HEK293 (cell line): ENCODE results near the gene OR1D5.

ENCODE experiments used
- CTCF ChIP-seq: fragments of 450-650 bp; formaldehyde crosslinking; IDR thresholded peaks from 2 replicates; pipeline ENCODE4 v1.5.1; 2016; ENCODE audit warnings: missing biosample characterization, missing genetic modification characterization
- EGR2 ChIP-seq: fragments of 450-650 bp; formaldehyde crosslinking; IDR thresholded peaks from 2 replicates; pipeline ENCODE4 v1.5.1; 2016; ENCODE audit warnings: low read depth, missing biosample characterization, missing genetic modification characterization
- GLIS2 ChIP-seq: fragments of 450-650 bp; formaldehyde crosslinking; IDR thresholded peaks from 2 replicates; pipeline ENCODE4 v1.5.1; 2016; ENCODE audit warnings: missing biosample characterization, missing genetic modification characterization
- HOXC10 ChIP-seq: sonication (generic); formaldehyde crosslinking; IDR thresholded peaks from 2 replicates; pipeline ENCODE4 v1.8.1; 2023; ENCODE audit warnings: mild to moderate bottlenecking, missing genetic modification reagents
- INSM2 ChIP-seq: fragments of 450-650 bp; formaldehyde crosslinking; IDR thresholded peaks from 2 replicates; pipeline ENCODE4 v1.5.1; 2016; ENCODE audit warnings: missing biosample characterization, missing genetic modification characterization
- KLF17 ChIP-seq: fragments of 450-650 bp; formaldehyde crosslinking; IDR thresholded peaks from 2 replicates; pipeline ENCODE4 v1.5.1; 2016; ENCODE audit warnings: missing biosample characterization, missing genetic modification characterization
- PRDM10 ChIP-seq: fragments of 450-650 bp; formaldehyde crosslinking; IDR thresholded peaks from 2 replicates; pipeline ENCODE4 v1.5.1; 2016; ENCODE audit warnings: missing biosample characterization, missing genetic modification characterization
- RBAK ChIP-seq: fragments of 450-650 bp; formaldehyde crosslinking; IDR thresholded peaks from 2 replicates; pipeline ENCODE4 v1.5.1; 2016; ENCODE audit warnings: missing biosample characterization, missing genetic modification characterization
- SCRT1 ChIP-seq: fragments of 450-650 bp; formaldehyde crosslinking; IDR thresholded peaks from 2 replicates; pipeline ENCODE4 v1.5.1; 2016; ENCODE audit warnings: missing biosample characterization, missing genetic modification characterization, borderline replicate concordance
- TCF7L2 ChIP-seq: IDR thresholded peaks from 2 replicates; pipeline ENCODE4 v1.6.1; 2011; ENCODE audit warnings: low read depth, mild to moderate bottlenecking, inconsistent platforms, low read length, moderate library complexity, borderline replicate concordance
- YY1 ChIP-seq: fragments of 450-650 bp; formaldehyde crosslinking; IDR thresholded peaks from 2 replicates; pipeline ENCODE4 v1.5.1; 2018; ENCODE audit warnings: missing biosample characterization, missing genetic modification characterization
- YY2 ChIP-seq: fragments of 450-650 bp; formaldehyde crosslinking; IDR thresholded peaks from 2 replicates; pipeline ENCODE4 v1.5.1; 2016; ENCODE audit warnings: missing biosample characterization, missing genetic modification characterization
- ZBTB48 ChIP-seq: fragments of 450-650 bp; formaldehyde crosslinking; IDR thresholded peaks from 2 replicates; pipeline ENCODE4 v1.5.1; 2016; ENCODE audit warnings: missing biosample characterization, missing genetic modification characterization
- ZBTB8A ChIP-seq: fragments of 450-650 bp; formaldehyde crosslinking; IDR thresholded peaks from 2 replicates; pipeline ENCODE4 v1.5.1; 2016; ENCODE audit warnings: missing biosample characterization, missing genetic modification characterization
- ZFHX2 ChIP-seq: fragments of 450-650 bp; formaldehyde crosslinking; conservative IDR thresholded peaks from 2 replicates; pipeline ENCODE4 v1.5.1; 2016; ENCODE audit warnings: missing biosample characterization, missing genetic modification characterization
- ZNF169 ChIP-seq: fragments of 450-650 bp; formaldehyde crosslinking; IDR thresholded peaks from 2 replicates; pipeline ENCODE4 v1.5.1; 2016; ENCODE audit warnings: missing biosample characterization, missing genetic modification characterization
- ZNF2 ChIP-seq: fragments of 450-650 bp; formaldehyde crosslinking; IDR thresholded peaks from 2 replicates; pipeline ENCODE4 v1.5.1; 2016; ENCODE audit warnings: missing biosample characterization, missing genetic modification characterization
- ZNF324 ChIP-seq: fragments of 450-650 bp; formaldehyde crosslinking; IDR thresholded peaks from 2 replicates; pipeline ENCODE4 v1.5.1; 2016; ENCODE audit warnings: missing biosample characterization, missing genetic modification characterization
- ZNF335 ChIP-seq: fragments of 450-650 bp; formaldehyde crosslinking; conservative IDR thresholded peaks from 2 replicates; pipeline ENCODE4 v1.5.1; 2016; ENCODE audit warnings: missing biosample characterization, missing genetic modification characterization
- ZNF623 ChIP-seq: fragments of 450-650 bp; formaldehyde crosslinking; IDR thresholded peaks from 2 replicates; pipeline ENCODE4 v1.5.1; 2016; ENCODE audit warnings: missing biosample characterization, missing genetic modification characterization
- ZNF645 ChIP-seq: fragments of 450-650 bp; formaldehyde crosslinking; IDR thresholded peaks from 2 replicates; pipeline ENCODE4; 2016; ENCODE audit warnings: missing biosample characterization, missing genetic modification characterization
- ZNF654 ChIP-seq: fragments of 450-650 bp; formaldehyde crosslinking; IDR thresholded peaks from 2 replicates; pipeline ENCODE4 v1.5.1; 2016; ENCODE audit warnings: low read depth, missing biosample characterization, missing genetic modification characterization
- ZNF704 ChIP-seq: fragments of 450-650 bp; formaldehyde crosslinking; IDR thresholded peaks from 2 replicates; pipeline ENCODE4 v1.5.1; 2016; ENCODE audit warnings: missing biosample characterization, missing genetic modification characterization
- ZNF747 ChIP-seq: fragments of 450-650 bp; formaldehyde crosslinking; IDR thresholded peaks from 2 replicates; pipeline ENCODE4 v1.5.1; 2016; ENCODE audit warnings: missing biosample characterization, missing genetic modification characterization
- ZNF76 ChIP-seq: fragments of 450-650 bp; formaldehyde crosslinking; IDR thresholded peaks from 2 replicates; pipeline ENCODE4; 2016; ENCODE audit warnings: low read depth, missing biosample characterization, missing genetic modification characterization, borderline replicate concordance
- ZSCAN23 ChIP-seq: fragments of 450-650 bp; formaldehyde crosslinking; IDR thresholded peaks from 2 replicates; pipeline ENCODE4 v1.5.1; 2016; ENCODE audit warnings: missing biosample characterization, missing genetic modification characterization
- ZSCAN30 ChIP-seq: fragments of 450-650 bp; IDR thresholded peaks from 2 replicates; pipeline ENCODE4 v1.5.1; 2018; ENCODE audit warnings: missing biosample characterization, mild to moderate bottlenecking, missing genetic modification characterization, moderate library complexity
- ZSCAN4 ChIP-seq: fragments of 450-650 bp; formaldehyde crosslinking; IDR thresholded peaks from 2 replicates; pipeline ENCODE4 v1.5.1; 2017; ENCODE audit warnings: missing biosample characterization, missing genetic modification characterization

OR1D5 gene

GRCh38 chr17:3048727-3049471, 14.5 kb downstream of the OR1D5 start (continued):
- no peak for TF ChIP-seq TCF7L2
- no peak for TF ChIP-seq RBAK (tag by site-specific recombination)
- TF ChIP-seq ZNF623 = no peak
- peak; percentile 97 for TF ChIP-seq CTCF
- TF ChIP-seq ZNF2 (tag by site-specific recombination) = peak; percentile 60; the same call in 1 of the 2 replicates
- TF ChIP-seq EGR2 (tag by site-specific recombination) = peak; percentile 31; the same call in 1 of the 2 replicates
- peak; percentile 38; the same call in 1 of the 2 replicates for TF ChIP-seq ZSCAN30 (tag by site-specific recombination)
- peak; percentile 66 for TF ChIP-seq ZBTB48
- 0 out of 2 replicates have a peak, but pooled peaks have one; percentile 41 for TF ChIP-seq ZNF704 (tag by site-specific recombination)
- no peak for TF ChIP-seq ZSCAN23 (tag by site-specific recombination)
- TF ChIP-seq ZNF335 (tag by site-specific recombination) = 0 out of 2 replicates have a peak, but pooled peaks have one; percentile 65
- TF ChIP-seq ZBTB8A (tag by site-specific recombination) = no peak; the same call in 1 of the 2 replicates
- TF ChIP-seq HOXC10 (CRISPR knock-in tag) = no peak
- peak; percentile 58 for TF ChIP-seq ZFHX2
- TF ChIP-seq PRDM10 (tag by site-specific recombination) = peak; percentile 71
- peak; percentile 71 for TF ChIP-seq GLIS2 (tag by site-specific recombination)
- TF ChIP-seq ZNF76 (tag by site-specific recombination) = peak; percentile 38; the same call in 1 of the 2 replicates
- TF ChIP-seq ZNF169 = no peak
- TF ChIP-seq SCRT1 = peak; percentile 99
- 0 out of 2 replicates have a peak, but pooled peaks have one; percentile 19 for TF ChIP-seq KLF17 (tag by site-specific recombination)
- TF ChIP-seq ZNF654 = peak; percentile 98
- TF ChIP-seq YY2 (tag by site-specific recombination) = peak; percentile 61; the same call in 1 of the 2 replicates
- peak; percentile 37; the same call in 1 of the 2 replicates for TF ChIP-seq INSM2 (tag by site-specific recombination)
- TF ChIP-seq YY1 (tag by site-specific recombination) = peak; percentile 45; the same call in 1 of the 2 replicates
- TF ChIP-seq ZNF747 (tag by site-specific recombination) = no peak
- no peak for TF ChIP-seq ZSCAN4 (tag by site-specific recombination)
- TF ChIP-seq ZNF324 (tag by site-specific recombination) = no peak
- TF ChIP-seq ZNF645 (tag by site-specific recombination) = no peak
